Uterus (tissue), 4 donors: ENCODE results near the gene SPRY4. TPM values are rescaled to one million over a fixed set of nuclear protein-coding genes. Genes with fewer than 3 reads are reported as not detected.
A peak's percentile ranks its signal among the peaks of the same experiment; 100 is the strongest.

Source experiments
- DNase-seq, 2 donors: peaks; one replicate each; pipeline ENCODE4 v3.0.0-alpha.2; 2019 to 2020
- H3K27ac ChIP-seq, 2 donors: fragments of 200-600 bp; sonication (generic); 1 replicate in 1 of 2; 2 replicates in 1 of 2; pipeline ENCODE4 v1.5.1; 2016 to 2018
- H3K27me3 ChIP-seq, 2 donors: fragments of 200-600 bp; sonication (generic); one replicate each; pipeline ENCODE4 v1.5.1; 2018 to 2019; ENCODE audit warnings: control low read depth in 1 of 2
- H3K36me3 ChIP-seq, 2 donors: fragments of 200-600 bp; sonication (generic); one replicate each; pipeline ENCODE4 v1.5.1; 2019; ENCODE audit warnings: control low read depth in 1 of 2
- H3K4me1 ChIP-seq, 2 donors: fragments of 200-600 bp; sonication (generic); one replicate each; pipeline ENCODE4 v1.5.1; 2018 to 2019; ENCODE audit warnings: control low read depth in 1 of 2
- H3K4me3 ChIP-seq, 2 donors: fragments of 200-600 bp; sonication (generic); 1 replicate in 1 of 2; 2 replicates in 1 of 2; pipeline ENCODE4 v1.5.1; 2018 to 2019; ENCODE audit warnings: mild to moderate bottlenecking in 1 of 2
- H3K9me3 ChIP-seq, 2 donors: fragments of 200-600 bp; sonication (generic); one replicate each; pipeline ENCODE4 v1.5.1; 2019; ENCODE audit warnings: control low read depth in 1 of 2
- POLR2A ChIP-seq, 2 donors: fragments of 450-650 bp; IDR thresholded peaks; one replicate each; pipeline ENCODE4 v1.6.1; 2016; ENCODE audit warnings: antibody characterized with exemption in 2 of 2, mild to moderate bottlenecking in 1 of 2, moderate library complexity in 1 of 2
- intact Hi-C: fragments of 100-400 bp; cut with DNase I; formaldehyde crosslinking; loops from one replicate; pipeline ENCODE4 v1.15.1; 2023; ENCODE audit warnings: low total_unique reads
- total RNA-seq, 4 donors: library from RNA; depleted of rRNA in 3 of 4; stranded (reverse); fragments of >200 nt in 3 of 4; gene quantifications; one replicate each; pipeline versions ENCODE4 v1.1.0 to v1.2.4, GENCODE V29; 2014 to 2023
- TF ChIP-seq, protein P1 (sequence below), 4 experiments: fragments of 200-600 bp in 2 of 4; fragments of 450-650 bp in 2 of 4; sonication (generic) in 2 of 4; IDR thresholded peaks; one replicate each; pipeline ENCODE4 v1.5.1; 2016 to 2019; ENCODE audit warnings: antibody characterized with exemption in 4 of 4, mild to moderate bottlenecking in 2 of 4, moderate library complexity in 1 of 4
- donor health status: DM: yes; HTN: yes; CAD: no.

The SPRY4 gene
- total RNA-seq, 4 donors from 2014 or later, result 3.1 to 14.3 (median 12.1) TPM

DNA sequence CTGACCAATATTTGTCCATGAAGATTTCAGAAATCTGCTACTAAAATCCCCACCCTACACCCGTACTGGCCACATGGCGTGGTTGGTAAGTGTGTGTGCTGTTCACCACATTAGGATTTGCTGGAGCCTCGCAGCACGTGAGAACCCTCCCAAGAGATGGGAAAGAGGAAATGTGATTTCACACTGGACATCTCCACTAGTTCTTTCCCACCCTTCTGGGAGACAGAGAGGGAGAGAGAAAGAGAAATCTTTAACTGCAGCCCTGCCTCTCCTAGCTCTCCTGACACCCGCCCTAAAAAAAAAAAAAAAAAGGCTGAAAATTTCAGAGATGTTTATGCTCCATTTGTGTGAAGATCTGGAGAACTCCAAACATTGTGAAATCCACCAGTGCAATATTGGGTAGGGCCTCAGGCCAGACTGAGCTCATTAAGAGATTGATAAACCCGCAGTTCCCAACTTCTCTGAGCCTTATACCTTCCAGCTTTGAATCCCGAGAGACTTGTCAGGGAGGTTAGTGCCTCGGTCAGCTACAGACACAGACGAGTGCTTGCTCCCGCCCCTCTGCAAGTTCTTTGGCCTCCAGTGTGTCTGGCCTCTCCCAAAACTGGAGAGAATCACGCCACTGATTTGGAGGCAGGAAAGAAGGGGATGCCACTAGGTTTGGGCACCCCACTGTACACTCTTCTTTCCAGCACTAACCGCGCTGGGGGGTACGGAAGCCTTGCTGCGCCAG is 1.9 kb downstream of the SPRY4 start:
- H3K9me3 ChIP-seq, result no peaks in the 10 kb centered on the region
- no peaks in the 10 kb centered on the region for H3K36me3 ChIP-seq
- TF ChIP-seq POLR2A (IDR thresholded peaks at IDR 0.05), result no peak
- TF ChIP-seq, protein P1, sequence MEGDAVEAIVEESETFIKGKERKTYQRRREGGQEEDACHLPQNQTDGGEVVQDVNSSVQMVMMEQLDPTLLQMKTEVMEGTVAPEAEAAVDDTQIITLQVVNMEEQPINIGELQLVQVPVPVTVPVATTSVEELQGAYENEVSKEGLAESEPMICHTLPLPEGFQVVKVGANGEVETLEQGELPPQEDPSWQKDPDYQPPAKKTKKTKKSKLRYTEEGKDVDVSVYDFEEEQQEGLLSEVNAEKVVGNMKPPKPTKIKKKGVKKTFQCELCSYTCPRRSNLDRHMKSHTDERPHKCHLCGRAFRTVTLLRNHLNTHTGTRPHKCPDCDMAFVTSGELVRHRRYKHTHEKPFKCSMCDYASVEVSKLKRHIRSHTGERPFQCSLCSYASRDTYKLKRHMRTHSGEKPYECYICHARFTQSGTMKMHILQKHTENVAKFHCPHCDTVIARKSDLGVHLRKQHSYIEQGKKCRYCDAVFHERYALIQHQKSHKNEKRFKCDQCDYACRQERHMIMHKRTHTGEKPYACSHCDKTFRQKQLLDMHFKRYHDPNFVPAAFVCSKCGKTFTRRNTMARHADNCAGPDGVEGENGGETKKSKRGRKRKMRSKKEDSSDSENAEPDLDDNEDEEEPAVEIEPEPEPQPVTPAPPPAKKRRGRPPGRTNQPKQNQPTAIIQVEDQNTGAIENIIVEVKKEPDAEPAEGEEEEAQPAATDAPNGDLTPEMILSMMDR (IDR thresholded peaks at IDR 0.05), result no peak
- peak overlapping the region; percentile 75 to 81 for H3K27ac ChIP-seq
- peak overlapping the region; percentile 46 to 47 for H3K4me3 ChIP-seq
- DNase-seq, result peak; percentile 39 to 60
- H3K27me3 ChIP-seq, result no peaks in the 10 kb centered on the region
- intact Hi-C loops, result no loop called here
- peaks cover 0 to 5% of the 10 kb centered on the region in 2 donors for H3K4me1 ChIP-seq

DNA sequence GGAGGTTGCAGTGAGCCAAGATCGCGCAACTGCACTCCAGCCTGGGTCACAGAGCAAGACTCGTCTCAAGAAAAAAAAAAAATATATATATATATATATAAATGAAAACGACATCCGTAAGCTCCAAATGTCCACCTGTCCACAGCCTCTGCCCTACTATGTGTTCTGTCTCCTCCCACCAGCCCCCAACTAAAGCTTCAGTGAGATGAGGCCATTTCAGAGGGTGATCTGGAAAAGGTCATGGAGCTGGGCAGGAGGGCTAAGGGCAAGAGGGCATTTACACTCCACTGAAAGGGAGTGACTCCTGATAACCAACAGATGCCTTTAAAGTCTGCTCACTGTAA is 2.4 kb downstream of the SPRY4 start:
- TF ChIP-seq POLR2A (IDR thresholded peaks at IDR 0.05), result no peak
- TF ChIP-seq, protein P1 (IDR thresholded peaks at IDR 0.05), result no peak
- Histone ChIP-seq H3K9me3 (no peaks in the 10 kb centered on the region), H3K4me1 (peaks cover 0 to 5% of the 10 kb centered on the region in 2 donors), H3K27ac (peak overlapping the region; percentile 43 to 75), H3K27me3 (no peaks in the 10 kb centered on the region), H3K36me3 (no peaks in the 10 kb centered on the region), H3K4me3 (peak overlapping the region in 1 of 2 donors; percentile 3)
- no peak for DNase-seq
- intact Hi-C loops, result no loop called here

DNA sequence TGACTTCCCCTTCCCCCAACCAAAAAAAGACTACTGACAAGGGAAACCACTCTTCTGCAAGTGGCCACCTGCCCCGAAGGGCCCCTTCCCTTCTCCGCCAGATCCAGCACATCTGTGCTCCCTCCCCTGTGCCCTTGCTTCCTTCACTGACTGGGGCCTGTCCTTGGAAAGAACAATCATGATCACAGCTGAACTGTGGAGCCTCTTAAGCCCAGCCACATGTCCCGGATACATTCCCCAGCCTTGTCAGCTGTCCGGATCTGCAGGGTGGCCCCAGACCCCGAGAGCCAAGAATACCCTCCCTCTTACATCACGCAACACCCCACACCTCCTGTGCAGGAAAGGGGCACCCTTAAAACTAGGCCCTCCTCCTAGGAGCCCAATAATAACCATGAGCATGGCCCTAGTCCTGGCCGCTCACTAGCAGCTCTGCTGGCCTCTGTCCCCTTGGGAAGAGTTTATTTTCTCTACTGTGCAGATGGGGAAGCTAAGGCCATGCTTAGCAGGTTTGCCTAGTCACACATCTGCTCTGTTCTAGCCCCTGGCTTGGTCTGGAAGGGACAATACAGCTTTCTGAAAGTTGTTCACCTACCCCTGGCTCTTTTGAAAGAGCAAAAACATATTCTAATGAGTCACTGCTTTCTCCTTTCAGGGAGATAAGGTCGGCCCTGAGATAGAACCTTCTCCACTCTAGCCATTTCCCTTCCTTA is 3.8 kb downstream of the SPRY4 start:
- Histone ChIP-seq H3K4me1 (peaks cover 0 to 5% of the 10 kb centered on the region in 2 donors), H3K27me3 (no peaks in the 10 kb centered on the region), H3K27ac (peak overlapping the region; percentile 43 to 75), H3K36me3 (no peaks in the 10 kb centered on the region), H3K4me3 (no peak overlapping the region), H3K9me3 (no peaks in the 10 kb centered on the region)
- DNase-seq, result no peak
- intact Hi-C loops, result no loop called here
- TF ChIP-seq POLR2A (IDR thresholded peaks at IDR 0.05), result no peak
- TF ChIP-seq, protein P1 (IDR thresholded peaks at IDR 0.05), result no peak

DNA sequence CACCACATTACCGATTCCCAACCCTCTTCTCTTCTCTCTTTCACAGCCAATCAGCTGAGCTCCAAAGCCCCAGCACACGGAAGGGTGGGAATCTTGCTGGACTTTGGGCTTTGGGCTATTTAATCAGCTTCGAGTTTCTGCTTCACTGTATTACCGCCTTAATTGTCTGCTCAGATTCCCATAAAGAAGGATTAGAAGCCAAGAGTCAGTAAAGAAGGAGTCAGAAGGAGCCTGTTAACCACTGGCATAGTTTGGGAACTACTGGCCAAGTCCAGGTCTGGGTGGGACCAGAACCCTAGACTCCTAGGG is 4.4 kb downstream of the SPRY4 start:
- H3K4me3 ChIP-seq, result no peak overlapping the region

More for the DNA sequence above, 4.4 kb downstream of the SPRY4 start:
- TF ChIP-seq POLR2A (IDR thresholded peaks at IDR 0.05), result no peak
- TF ChIP-seq, protein P1 (IDR thresholded peaks at IDR 0.05), result no peak
- Histone ChIP-seq H3K4me1 (peaks cover 0 to 3% of the 10 kb centered on the region in 2 donors), H3K27ac (peak overlapping the region; percentile 43 to 75), H3K36me3 (no peaks in the 10 kb centered on the region), H3K9me3 (no peaks in the 10 kb centered on the region), H3K27me3 (no peaks in the 10 kb centered on the region)
- intact Hi-C loops, result no loop called here
- DNase-seq, result no peak
